Fibroblast of skin of right quadriceps (primary cell): ENCODE measurements around the gene CCDC183.
"Not testable (repeated sequence)": the region's sequence is repeated elsewhere in the genome, so short reads cannot be mapped to it uniquely, and the experiment has no call there.

Experiments
- DNase-seq: peaks from one replicate; pipeline ENCODE4 v3.0.0-alpha.2; 2013

CCDC183 gene

DNA sequence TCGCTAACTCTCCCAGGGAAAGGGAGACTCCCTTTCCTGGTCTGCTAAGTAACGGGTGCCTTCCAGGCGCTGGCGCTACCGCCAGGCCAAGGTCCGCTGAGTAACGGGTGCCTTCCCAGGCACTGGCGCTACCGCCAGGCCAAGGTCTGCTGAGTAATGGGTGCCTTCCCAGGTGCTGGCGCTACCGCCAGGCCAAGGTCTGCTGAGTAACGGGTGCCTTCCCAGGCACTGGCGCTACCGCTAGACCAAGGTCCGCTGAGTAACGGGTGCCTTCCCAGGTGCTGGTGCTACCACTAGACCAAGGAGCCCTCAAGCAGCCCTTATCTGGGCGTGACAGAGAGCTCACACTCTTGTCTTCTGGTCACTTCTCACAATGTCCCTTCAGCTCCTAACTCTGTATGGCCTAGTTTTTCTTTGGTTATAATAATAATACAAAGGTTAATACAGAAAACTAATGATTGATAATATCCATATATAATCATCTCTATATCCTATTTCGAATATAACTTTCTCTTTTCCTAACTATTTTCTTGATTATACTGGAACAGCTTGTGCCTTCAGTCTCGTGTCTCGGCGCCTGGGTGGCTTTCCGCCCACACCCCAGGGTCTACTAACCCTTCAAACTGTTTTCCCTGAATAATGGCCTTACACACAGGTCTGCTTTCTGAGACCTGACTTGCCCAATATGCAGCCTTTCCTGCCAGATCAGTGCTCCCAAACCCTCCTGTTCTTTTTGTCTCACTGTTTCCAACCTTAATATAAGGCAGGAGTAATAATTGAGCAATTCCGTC, 10.4 kb upstream of the CCDC183 start:
- DNase-seq, result not testable (repeated sequence)

DNA sequence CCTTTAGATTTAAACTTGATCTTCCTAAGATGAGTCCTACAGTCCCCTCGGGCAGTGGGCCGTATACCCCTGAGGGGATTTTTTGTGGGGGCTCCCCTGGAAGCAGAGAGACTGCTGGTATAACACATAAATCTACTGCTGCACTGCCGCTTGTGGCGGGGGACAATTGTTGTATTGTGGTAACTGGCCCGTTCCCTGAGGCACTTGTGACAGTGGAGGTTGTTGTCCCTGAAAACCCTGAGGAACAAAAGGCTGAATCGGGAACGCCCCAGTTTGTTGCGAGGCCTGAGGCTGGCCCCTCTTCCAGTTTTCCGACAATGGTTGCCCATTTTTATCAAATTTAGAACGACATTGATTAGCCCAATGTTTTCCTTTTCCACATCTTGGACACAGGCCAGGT, 9.7 kb upstream of the CCDC183 start:
- DNase-seq, result no peak

DNA sequence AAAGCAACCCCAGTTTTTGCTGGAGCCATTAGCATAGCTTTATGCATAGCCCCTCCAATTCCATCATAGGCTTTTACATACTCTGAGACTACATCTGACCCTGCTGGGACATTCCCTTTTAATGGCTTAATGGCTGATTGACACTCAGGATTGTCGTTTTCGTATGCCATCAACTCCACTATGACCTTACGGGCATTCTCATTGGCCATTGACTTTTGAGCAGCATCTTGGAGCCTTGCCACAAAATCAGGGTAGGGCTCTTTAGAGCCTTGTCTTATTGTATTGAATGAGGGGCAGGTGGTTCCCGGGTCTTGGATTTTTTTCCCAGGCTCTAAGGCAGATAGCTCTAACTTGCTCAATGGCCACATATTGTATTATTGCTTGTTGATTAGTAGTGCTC, 9.2 kb upstream of the CCDC183 start:
- DNase-seq, result not testable (repeated sequence)

DNA sequence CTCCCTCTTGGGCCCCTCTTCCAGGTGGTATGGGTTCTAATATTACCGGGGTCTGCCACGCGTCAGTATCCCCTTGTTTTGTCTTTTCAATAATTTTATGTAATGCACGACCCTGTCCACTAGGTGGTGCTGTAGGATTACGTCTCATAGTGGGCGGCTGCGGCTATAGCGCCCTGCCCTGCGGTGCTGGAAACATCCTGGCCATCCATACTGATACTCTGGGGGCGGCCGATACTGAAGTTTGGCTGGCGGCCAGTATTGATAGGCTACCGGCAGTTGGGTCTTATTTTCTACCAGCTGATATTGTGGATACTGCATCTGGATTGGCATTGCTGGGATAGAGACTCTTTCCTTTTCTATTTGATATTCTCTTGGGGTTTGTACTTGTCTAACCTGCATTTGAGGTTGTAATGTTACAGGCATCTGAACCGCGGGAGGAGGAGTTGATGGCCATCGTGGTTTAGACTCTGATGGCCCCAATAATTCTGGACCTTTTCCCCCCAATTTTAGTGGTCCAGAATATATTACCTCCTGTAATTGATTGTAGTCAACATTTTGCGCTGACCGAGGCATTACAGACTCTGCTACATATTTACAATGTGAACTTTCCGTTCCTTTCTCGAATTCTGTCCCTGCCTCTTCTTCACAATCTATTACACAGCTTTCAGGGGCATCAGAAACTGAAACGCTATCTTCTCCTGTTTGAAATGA, 8.3 kb upstream of the CCDC183 start:
- DNase-seq, result peak; percentile 57

DNA sequence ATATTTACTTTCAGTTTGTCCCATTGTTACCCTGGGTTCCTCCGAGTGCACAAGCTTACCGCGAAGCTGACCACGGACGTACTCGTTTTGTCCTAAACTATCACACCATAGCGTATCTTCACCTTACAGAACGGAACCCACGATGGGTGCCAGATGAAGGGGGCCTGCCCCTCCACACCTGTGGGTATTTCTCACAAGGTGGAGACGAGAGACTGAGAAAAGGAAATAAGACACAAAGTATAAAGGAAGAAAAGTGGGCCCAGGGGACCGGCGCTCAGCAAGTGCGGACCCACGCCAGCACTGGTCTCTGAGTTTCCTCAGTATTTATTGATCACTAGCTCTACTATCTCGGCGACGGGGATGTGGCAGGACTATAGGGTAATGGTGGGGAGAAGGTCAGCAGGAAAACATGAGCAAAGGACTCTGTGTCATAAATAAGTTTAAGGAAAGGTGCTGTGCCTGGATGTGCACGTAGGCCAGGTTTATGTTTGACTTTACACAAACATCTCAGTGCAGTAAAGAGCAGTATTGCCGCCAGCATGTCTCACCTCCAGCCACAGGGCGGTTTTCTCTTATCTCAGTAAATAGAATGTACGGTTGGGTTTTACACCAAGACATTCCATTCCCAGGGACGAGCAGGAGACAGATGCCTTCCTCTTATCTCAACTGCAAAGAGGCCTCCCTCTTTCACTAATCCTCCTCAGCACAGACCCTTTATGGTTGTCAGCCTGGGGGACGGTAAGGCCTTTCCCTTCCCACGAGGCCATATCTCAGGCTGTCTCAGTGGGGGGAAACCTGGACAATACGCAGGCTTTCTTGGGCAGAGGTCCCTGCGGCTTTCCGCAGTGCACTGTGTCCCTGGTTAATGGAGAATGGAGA, 7.3 kb upstream of the CCDC183 start:
- not testable (repeated sequence) for DNase-seq

DNA sequence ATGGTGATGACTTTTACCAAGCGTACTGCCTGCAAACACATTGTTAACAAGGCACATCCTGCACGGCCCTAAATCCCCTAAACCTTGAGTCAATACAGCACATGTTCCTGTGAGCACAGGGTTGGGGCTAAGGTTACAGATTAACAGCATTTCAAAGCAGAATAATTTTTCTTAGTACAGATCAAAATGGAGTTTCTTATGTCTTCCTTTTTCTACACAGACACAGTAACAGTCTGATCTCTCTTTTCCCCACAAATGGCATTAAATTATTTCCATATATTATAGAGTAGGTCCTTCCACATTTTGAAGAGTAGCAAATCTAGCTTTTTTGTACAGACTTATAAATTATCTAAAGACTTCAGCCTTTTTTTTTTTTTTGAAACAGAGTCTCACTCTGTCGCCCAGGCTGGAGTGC, 6.6 kb upstream of the CCDC183 start:
- no peak for DNase-seq

DNA sequence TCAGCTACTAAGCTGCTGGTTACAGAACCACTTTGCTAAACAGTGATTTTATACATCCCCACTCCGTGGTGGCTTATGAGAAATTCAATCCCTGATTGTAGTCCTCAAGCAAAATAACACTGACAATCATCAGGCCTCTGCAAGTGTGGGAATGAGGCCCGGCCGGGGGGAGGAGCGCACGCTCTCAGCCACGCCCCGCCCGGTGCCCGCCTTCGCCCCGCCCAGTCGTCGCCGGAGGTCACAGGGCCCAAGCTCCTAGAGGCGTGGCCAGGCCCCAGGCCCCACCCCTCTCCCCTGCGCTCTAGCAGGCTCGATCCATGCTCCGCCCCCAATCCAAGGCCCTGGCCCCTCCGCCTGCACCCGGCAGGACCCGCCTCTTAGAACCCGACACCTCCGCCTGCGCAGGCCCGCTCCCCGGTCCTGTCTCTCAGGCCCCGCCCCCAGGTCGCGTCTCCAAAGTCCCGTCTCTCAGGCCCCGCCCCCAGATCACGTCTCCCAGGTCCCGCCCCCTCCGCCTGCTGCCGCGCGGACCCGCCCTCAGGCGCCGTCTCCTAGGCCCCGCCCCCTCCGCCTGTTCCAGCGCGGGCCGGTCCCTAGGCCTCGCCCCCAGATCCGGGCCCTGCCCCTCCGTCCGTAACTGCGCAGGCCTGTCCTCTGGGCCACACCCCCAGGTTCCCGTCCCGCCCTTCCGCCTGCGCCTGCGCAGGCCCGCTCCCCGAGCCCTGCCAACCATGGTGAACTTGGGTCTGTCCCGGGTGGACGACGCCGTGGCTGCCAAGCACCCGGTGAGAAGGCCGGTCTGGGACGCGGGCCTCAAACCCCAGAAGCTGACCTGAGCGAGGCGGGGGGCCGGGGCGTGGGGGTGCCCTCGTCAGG, 5.3 kb upstream of the CCDC183 start, which contains the start of gene TMEM141:
Gene TMEM141 (plus strand): TSS at position 705 of the 876 bp plus-strand sequence. CDS start 27 bp downstream, at position 732.
- DNase-seq, result peak; percentile 99

DNA sequence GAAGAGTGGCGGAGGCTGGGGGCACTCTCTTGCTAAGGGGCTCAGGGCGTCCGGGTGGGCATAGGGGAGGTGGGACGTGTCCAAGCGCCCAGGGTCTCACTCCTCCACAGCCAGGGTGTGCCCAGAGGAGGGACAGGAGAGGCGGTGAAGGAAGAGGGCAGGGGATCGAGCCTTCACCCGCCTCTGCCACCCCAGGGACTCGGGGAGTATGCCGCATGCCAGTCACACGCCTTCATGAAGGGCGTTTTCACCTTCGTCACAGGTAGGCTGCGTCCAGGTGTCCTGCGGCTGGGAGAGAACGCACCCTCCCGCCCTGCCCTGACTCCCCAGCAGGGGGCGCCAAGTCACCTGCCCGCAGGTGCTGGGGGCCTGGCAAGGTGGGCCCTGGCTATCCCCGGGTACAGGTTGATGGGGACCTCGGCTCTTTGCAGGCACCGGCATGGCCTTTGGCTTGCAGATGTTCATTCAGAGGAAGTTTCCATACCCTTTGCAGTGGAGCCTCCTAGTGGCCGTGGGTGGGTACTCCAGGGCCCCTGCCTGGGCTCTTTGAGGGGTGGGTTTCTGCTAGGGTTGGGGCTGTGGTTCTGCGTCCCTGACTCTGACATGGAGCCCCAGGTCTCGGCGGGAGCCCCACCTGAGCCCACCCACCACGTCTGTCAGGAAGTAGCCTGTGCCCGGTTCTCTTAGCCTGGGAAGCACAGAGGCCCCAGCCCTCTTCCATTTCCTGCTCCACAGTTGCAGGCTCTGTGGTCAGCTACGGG, 4.4 kb upstream of the CCDC183 start:
- no peak for DNase-seq

DNA sequence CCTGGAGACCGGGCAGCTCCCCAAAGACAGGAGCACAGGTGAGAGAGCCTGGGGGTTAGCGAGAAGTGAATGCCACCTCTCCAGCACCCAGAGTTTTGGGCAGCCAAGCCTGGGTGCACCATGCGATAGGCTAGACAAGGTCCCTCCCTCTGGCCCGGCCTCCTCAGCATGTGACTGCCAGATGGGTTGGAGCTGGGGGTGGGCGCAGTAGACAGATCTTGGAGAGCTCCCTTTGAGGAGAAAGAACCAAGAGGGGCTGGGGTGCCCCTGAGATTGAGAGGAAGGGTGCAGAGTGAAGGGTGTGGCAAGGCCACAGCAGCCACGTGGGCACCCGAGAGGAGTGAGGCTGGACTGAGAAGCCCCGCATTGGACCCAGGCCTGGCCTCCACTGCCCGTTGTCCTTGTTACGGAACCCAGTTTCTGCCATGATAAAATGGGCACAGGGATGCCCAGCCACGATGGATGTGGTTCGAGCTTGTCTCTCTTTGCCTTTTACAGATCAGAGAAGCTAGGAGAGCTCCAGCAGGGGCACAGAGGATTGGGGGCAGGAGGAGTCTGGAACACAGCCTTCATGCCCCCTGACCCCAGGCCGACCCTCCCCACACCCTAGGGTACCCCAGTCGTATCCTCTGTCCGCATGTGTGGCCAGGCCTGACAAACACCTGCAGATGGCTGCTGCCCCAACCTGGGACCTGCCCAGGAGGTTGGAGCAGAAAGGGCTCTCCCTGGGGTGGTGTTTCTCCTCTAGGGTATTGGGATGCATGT, 3.6 kb upstream of the CCDC183 start:
- no peak for DNase-seq

DNA sequence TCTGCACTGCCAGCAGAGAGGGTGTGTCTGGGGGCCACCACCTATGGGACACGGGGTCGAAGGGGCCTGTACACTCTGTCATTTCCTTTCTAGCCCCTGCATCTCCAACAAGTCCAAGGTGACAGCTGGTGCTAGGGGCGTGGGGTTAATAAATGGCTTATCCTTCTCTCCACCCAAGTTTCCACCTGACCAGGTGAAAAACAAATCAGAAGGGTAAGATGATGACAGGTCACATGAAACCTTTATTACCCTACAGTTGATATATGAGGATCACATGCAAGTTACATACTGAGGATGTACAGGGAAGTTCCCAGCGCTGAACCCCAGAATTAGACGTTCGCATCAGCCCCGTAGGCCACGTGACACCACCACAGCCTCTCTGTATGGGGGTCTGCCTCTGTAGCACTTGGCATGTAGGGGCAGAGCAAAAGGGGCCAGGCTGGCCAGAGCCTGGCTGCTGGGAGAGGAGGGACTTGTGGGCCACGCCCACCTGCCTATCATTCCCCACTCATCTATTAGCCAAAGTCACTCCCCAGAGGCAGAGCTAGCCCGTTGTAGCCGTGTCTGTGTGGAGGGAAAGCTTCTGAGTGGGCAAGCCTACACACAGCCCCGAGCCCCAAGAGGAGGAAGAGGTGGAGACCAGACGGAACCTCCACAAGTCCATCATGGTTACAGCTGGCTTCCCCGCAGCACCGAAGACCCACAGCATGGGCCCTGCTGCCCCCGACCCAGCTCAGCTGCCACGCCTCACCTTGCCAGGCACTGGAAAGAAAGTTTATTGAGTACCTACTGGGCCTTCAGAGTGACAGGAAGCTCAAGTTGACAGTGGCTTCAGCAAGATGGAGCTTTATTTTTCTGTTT, 2.8 kb upstream of the CCDC183 start:
- DNase-seq, result no peak

DNA sequence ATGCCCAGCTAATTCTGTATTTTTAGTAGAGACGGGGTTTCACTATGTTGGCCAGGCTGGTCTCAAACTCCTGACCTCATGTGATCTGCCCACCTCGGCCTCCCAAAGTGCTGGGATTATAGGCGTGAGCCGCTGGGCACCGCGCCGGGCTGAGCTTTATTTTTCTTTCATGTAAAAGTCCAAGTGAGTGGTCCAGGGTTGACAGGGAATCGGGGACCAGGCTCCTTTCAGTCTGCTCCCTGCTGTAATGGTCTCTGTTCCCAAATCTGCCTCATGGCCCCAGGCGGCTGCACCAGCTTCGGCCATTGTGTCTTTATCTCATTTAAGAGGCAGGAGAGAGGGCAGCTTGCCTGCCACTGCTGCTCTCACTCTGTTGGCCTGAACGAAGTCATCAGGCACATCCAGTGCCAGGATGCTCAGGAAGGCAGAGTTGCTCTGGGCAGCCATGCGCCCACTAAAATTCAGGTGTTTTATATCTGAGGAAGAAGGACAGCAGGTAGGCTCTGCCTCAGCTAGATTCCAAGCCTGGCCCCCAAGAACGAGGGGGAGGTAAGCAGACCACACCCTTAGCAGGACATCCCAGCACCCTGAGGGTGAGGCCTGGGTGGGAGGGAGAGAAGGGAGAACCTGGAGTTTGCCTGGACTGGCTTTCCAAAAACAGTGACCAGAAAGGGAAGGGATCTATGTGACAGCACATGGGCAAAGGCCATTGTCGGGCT, 1.7 kb upstream of the CCDC183 start:
- no peak for DNase-seq

DNA sequence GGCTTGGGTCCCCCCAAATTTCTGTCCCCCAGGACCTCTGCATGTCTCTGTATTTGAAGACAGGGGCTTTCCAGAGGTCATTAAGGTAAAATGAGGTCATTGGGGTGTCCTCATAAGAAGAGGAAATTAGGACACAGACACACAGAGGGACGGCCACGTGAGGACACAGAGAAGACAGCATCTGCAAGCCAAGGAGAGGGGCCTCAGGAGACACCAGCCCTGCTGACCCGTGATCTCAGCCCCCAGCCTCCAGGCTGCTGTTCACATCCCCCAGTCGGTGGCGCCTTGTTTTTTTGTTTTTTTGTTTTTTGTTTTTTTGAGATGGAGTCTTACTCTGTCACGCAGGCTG, 1.2 kb upstream of the CCDC183 start:
- DNase-seq, result no peak

DNA sequence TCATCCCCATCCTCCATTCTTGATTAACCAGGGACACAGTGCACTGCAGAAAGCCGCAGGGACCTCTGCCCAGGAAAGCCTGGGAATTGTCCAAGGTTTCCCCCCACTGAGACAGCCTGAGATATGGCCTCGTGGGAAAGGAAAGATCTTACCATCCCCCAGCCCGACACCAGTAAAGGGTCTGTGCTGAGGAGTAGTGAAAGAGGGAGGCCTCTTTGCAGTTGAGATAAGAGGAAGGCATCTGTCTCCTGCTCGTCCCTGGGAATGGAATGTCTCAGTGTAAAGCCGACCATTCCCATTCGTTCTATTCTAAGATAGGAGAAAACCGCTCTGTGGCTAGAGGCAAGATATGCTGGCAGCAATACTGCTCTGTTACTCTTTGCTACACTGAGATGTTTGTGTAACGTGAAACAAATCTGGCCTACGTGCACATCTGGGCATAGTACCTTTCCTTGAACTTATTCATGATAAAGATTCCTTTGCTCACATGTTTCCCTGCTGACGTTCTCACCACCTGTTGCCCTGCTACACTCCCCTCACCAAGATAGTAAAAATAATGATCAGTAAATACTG, 723 bp downstream of the CCDC183 start:
- DNase-seq, result not testable (repeated sequence)

DNA sequence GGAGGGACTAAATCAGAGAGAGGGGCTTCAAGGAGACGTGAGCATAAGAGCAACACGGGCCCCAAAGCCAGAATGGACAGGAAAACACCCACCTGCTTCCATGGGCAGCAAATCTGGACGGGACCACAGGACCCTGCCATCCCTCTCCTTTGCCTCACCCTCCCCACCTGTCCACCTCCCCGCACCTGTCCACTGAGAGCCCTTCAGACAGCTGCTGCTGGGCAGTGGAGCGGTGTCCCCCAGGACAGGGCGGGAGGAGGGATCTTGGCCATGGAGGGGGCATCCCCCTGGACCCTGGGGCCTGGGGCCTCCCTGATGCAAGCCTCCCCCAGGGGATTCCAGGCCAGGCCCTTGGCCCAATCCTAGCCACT, 2.6 kb downstream of the CCDC183 start:
- no peak for DNase-seq

DNA sequence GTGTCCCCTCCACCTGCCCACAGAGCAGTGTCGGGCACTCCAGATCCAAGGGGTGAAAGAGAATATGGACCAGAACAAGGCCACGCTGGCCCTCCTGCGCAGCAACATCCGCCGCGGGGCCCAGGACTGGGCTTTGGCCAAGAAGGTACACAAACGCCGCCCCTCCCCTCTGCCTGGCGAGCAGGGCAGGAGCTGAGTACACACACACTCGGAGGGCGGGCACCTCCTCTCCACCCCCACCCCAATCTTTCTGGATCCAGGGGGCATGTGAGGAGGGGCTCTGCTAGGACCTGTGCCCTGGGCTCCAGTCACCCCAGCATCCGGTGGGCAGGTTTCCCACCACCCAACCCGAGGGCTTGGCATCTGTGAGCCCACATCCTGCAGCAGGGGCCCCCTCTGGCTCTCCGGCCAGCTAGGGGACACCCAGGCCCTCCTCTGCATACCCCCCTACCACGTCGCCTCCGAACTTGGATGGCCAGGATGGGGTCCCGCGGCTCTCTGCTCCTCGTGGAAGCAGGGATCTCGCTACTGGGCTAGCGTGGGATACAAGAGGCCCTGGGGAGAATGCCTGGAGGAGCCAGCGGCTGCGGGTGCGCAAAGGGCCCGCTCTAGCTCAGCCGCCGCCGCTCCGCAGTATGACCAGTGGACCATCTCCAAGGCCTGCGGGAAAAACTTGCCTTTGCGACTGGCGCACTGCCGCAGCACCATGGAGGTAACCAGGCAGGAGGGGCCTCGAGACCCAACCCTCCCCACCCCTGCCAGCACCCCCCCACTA, 3.1 kb downstream of the CCDC183 start:
- no peak for DNase-seq

DNA sequence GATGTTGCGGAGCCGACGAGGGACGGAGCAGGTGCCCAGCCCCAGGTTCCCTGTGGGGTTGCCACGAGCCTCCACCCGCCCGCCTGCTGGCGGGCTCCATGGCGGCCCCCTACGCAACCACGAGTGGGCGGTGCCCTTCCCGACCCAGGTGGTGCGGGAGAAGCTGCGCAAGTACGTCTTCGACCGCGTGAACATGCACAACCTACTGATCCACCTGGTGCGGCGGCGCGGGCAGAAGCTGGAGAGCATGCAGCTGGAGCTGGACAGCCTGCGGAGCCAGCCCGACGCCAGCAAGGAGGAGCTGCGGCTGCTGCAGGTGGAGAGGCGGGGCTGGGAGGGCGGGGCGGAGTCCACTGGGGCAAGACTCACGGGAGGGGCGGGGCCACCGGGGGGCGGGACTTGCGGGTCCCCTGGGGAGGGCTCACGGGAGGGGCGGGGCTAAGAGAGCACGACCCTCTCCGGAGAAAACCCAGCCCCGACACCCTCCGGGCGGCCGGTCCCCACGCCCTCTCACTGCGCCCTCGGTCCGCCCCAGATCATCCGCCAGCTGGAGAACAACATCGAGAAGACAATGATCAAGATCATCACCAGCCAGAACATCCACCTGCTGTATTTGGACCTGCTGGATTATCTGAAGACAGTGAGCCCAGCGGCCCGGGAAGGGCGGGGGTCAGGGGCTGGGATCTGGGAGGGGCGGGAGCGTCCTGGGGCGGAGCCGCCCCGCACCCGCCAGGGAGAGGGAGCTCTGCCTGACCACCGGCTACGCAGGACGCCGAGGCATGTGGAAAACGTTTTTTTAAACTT, 3.9 kb downstream of the CCDC183 start:
- DNase-seq, result peak; percentile 23

DNA sequence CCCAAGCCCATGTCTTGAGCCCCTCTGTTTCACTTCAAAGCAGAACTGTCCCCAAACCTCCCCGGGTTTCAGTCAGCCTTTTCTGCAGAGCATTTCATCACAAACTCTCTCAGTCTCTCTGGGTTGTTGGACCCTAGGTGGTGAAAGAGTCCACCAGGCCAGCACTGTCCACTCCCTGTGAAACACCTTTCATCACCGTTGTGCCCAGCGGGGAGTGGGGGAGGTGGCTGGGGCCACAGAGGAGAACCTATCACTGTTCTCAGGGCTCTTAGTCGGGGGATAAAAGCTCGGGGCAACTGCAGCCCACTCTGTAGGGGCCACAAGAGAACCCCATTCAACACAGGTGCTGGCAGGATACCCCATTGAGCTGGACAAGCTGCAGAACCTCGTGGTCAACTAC, 6.2 kb downstream of the CCDC183 start:
- DNase-seq, result no peak
